Cardiac septum (tissue), 1 donor: ENCODE measurements around the gene BRD3. TPM values are rescaled to one million over a fixed set of nuclear protein-coding genes. Genes with fewer than 3 reads are reported as not detected.

ENCODE experiments used
- DNase-seq: peaks from one replicate; pipeline ENCODE4 v3.0.0-alpha.2; 2020; ENCODE audit warnings: low spot score
- intact Hi-C: fragments of 100-400 bp; cut with DNase I; formaldehyde crosslinking; loops from one replicate; pipeline ENCODE4 v1.14.0; 2022
- total RNA-seq: library from RNA; stranded (reverse); fragmentation: NEBNext Ultra II Directional; extraction: Animal tissue kit (Norgen Biotek cat#: 25700); gene quantifications from one replicate; pipeline ENCODE4 v1.2.1, GENCODE V29; 2021
- donor health status: DM: no; HTN: no; CAD: no.

BRD3 gene
- total RNA-seq, 1 donor from 2014 or later, result 27.5 TPM

DNA sequence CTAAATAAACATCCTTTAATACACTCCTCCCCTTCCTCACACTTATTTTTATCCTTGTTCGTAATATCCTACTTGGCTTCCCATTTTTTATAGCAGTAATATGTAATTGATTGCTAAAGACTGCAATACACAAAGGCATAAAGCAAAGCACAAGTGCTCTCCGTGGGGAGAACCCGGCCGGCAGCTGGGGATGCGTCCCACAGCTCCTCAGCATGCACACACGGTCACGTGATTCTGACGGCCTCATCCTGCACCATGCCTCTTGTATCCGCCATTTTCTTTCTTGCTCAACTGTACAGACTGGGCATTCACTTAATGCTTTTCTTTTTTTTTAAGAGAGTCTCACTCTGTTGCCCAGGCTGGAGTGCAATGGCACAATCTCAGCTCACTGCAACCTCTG, 39.8 kb downstream of the BRD3 start:
- intact Hi-C loops, result loop anchor here (5.0 kb wide), 2 partner anchors 39 to 109 kb away; partner anchors contain the start of genes BRD3 and WDR5
- DNase-seq, result no peak

DNA sequence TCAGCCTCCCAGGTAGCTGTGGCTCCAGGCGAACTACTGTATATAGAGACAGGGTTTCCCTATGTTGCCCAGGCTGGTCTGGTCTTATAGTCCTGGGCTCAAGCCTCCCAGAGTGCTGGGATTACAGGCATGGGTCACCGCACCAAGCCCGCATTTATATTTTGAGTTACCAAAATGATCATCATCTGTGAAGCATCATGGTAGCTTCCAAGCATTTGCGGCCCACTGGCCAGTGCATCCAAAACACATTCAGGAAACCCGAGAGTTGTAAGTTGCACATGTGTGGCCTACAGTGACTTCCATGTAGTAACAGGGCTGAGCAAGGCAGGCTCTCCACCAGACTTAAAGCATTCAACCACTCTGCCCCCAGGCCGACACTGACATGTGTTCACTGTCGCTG, 40.3 kb downstream of the BRD3 start:
- intact Hi-C loops, result loop anchor here (5.0 kb wide), 2 partner anchors 40 to 110 kb away; partner anchors contain the start of genes BRD3 and WDR5
- no peak for DNase-seq

DNA sequence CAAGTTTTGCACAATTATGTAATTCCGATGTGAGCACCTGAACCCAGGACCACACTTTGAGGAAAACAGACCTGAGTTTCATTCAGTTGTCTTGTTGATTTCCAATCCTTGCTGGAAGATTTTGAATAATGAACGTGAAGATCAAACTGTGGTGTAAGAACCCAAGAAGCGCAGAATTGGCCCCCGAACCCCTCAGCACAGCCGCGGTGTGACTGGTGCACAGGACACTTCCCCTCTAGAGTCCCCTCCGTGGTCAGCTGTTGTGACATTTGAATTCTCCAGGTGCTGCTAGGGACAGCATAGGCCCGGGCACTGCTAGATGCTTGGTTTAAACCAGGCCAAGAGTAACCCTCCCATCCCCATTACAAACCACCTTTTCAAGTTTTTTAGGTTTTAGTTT, 40.8 kb downstream of the BRD3 start:
- no peak for DNase-seq
- intact Hi-C loops, result loop anchor here (5.0 kb wide), 2 partner anchors 40 to 110 kb away; partner anchors contain the start of genes BRD3 and WDR5

DNA sequence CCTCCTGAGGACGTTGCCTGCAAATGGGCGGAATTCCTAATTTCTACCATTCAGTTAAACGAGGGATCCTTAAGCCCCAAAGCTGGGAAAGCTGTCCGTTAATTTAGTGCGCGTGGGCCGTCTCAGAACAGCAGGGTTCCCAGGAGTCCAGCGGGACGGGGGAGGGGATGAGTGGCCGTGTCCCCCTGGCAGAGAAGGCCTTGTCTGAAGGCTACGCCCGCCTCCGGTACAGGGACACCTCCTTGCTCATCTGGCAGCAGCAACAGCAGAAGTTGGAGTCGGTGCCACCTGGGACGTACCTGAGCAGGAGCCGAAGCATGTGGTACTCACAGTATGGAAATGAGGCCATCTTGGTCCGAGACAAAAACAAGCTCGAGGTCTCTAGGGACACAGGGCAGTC, 41.2 kb downstream of the BRD3 start:
- no peak for DNase-seq
- intact Hi-C loops, result loop anchor here (5.0 kb wide), 2 partner anchors 41 to 111 kb away; partner anchors contain the start of genes BRD3 and WDR5

DNA sequence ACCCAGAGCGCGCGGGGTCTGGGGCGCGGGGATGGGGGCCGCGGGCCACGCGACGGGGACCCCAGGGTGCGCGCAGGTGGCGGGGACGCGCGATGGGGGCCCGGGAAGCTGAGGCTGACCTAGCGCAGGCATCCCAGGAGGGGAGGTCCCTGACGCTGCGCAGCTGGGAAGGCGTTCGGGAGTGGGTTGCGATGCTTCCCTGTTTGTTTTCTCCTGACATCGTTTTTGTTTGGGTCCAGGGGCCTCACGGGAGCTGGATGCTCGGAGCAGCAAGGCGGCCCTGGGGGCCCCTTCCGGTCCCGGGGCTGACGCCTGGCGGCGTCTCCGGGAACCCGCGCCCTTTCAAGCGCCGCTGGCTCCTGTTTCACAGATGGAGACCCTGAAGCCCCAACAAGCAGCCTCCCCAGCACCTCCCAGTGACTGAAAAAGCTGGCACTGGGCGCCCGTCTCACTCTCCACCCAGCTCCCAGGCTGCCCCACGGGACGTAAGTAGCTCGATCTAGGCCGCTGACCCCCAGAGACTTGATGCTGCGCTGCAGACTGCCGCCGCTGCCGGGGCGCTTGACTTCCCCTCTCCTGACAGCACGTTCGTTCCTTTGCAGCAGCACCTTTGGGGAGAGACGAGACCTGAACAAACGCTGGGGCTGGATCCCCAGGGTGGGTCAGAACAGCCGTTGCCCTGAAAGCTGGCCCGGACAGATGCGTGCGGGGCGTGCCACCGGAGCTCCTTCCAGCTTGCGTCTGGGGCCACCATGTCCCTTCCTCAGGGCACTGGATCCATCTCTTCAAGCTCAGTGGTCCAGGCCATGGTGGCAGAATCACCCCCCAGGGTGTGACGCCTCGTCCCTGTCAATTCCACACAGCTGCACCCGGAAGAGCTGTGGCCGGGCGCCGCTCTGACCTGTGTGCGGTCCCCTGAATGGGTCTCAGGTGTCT, 42.0 kb downstream of the BRD3 start:
- intact Hi-C loops, result loop anchor here (5.0 kb wide), 2 partner anchors 41 to 111 kb away; partner anchors contain the start of genes BRD3 and WDR5
- DNase-seq, result no peak

DNA sequence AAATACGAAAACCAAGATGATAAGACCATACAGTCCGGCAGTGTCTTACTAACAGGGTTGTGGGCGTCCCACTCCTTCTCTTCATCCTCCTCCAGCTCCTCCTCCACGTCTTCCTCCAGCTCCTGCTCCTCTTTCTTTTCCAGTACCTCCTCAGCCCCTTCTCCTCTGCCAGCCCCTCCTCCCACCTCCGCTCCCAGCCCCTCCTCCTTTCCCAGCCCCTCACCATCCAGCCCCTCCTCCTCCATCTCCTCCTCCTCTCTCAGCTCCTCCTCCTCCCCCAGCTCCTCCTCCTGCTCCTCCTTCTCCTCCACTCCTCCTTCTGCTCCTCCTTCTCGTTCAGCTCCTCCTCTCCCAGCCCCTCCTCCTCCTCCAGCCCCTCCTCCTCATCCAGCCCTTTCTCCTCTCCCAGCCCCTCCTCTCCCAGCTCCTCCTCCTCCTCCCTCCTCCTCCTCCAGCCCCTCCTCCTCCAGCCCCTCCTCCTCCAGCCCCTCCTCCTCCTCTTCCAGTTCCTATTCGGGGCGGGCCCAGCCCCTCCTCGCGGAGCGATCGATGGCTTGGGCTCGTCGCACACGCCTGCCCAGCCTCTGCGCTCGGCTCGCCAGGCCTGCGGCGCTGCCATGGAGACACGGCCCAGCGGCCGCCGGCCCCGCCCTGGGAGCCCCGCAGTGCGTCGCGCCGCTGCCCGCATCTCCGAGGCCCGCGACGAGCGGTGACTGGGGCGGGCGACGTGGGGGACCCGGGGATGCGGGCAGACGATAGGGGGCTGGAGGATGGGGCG, 42.8 kb downstream of the BRD3 start, which contains the start of gene BRD3OS:
BRD3OS (plus strand) TSS at position 654 of the 778 bp plus-strand sequence. CDS start 1,267 bp downstream, outside the sequence.
- intact Hi-C loops, result loop anchor here (5.0 kb wide), 2 partner anchors 42 to 112 kb away; partner anchors contain the start of genes BRD3 and WDR5

DNA sequence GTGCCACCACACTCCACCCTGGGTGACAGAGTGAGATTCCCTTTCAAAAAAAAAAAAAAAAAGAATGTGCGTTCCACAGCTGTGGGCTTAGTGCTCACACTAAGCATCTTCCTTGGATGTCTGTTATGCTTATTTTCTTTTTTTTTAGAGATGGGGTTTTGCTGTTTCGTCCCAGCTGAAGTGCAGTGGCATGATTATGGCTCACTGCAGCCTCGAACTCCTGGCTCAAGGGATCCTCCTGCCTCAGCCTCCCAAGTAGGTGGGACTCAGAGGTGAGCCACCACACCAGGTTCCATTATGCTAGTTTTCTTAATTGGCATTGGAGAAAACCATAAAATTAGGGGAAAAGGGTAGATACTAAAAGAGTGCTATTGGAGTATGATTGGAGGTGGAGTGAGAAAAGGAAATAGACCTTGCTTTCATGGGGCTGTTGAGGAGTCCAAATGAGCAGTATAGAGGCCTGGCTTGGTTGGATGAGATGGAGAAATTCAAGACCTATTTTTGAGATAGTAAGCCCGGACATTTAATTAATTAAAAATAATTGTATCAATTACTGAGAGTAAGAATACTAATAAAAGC, 43.5 kb downstream of the BRD3 start:
- intact Hi-C loops, result no loop called here
- no peak for DNase-seq

More for the DNA sequence above, 42.8 kb downstream of the BRD3 start, which contains the start of gene BRD3OS:
- DNase-seq, result peak; percentile 98

DNA sequence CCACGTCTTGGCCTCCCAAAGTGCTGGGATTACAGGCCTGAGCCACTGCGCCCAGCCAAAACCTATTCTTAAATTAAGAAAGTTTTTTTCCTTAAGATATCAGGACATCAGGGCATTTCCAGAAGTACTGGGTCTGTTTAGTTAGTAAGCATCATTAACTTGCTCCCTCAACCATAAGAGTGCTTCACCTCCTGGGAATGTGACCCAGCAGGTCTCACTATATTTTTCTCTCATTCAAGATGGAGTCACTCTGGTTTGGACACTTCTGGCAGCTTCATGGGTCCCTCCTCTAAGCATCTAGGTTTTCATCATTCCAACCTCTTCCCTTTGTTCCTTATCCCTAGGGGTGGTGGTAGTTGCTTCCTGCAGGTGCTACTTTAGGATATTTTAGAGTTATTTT, 52.9 kb downstream of the BRD3 start:
- intact Hi-C loops, result no loop called here
- no peak for DNase-seq

DNA sequence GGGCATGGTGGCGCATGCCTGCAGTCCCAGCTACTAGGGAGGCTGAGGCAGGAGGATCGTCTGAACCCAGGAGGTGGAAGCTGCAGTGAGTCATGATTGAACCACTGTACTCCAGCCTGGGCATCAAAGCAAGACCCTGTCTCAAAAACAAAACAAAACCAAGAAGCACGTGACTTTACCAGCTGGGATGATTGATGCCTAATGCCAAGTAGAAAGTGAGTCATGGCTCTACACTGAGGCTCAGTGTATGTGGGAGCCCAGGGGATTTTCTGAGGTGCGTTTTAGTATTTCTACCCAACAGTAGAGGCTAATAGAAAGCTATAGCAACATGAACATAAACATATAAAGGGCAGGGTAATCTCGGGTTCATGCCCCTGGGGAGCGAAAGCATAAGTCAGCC, 56.4 kb downstream of the BRD3 start:
- no peak for DNase-seq
- intact Hi-C loops, result no loop called here

DNA sequence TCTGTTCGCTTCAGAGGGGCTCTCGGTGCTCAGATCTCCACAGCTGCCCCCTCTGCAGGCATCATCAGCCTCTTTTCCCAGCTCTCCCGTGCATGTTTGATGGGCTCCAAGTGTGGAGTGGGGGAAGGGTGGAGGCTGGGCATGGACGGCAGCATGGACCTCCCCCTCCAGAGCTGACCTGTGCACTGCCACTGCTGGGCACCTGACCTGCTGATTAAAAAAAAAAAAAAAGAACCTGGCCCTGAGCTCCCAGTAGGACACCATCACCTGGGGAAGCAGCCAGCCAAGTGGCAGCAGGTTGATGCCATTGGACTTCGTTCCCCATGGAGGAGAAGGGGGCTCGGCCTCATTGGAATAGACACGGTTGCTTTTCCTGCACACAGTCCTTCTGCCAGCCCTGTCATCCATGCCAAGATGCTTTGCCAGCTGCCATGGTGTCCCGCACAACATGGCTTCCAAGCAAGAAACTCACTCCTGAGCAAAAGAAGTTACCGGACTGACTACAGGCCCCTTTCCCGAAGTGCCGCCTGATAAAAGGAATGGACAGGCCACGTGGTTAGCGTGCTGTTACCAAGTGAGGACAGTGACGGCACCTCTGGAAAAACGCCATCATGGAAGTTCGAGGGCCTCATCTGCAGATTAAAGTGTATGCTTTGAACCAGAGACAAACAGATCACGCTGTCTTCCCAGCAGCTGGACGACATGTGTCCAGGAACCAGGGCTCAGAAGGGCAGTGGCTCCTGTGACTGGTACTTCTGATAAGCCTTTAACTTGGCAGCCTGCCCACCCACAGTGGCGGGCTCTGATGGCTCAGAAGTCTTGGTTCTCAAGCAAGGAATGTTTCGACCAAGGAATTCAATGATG, 57.3 kb downstream of the BRD3 start:
- intact Hi-C loops, result no loop called here
- no peak for DNase-seq

DNA sequence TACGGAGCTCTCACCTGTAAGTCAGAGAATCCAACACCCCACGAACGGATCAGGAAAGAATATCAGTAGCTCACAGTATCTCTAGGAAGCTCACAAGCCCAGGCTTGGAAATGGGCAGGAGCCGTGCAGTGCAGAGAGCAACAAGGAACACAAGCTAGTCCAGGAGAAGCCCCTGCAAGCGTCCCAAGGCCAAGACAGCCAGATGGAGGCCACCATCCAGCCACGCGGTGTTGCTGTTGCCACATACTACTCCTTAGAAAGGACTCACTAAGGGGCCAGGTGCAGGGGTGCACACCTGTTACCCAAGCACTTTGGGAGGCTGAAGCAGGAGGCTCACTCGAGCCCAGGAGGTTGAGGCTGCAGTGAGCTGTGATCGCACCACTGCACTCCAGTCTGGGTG, 60.3 kb downstream of the BRD3 start:
- intact Hi-C loops, result no loop called here
- DNase-seq, result no peak

DNA sequence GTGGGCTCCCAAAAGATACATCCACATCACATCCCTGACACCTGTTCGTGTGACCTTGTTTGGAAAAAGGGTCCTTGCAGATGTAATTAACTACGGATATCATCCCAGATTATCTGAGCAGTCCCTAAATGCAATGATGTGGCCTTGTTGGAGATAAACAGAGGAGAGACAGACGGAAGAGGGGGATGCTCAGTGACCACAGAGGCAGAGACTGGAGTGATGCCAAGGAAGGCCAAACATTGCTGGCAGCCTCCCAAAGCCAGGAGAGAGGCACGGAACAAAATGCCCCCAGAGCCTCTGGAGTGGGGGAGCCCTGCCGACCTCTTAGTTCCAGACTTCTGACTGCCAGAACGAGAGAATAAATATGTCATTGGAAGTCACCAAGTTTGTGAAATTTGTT, 60.7 kb downstream of the BRD3 start:
- intact Hi-C loops, result no loop called here
- DNase-seq, result no peak

DNA sequence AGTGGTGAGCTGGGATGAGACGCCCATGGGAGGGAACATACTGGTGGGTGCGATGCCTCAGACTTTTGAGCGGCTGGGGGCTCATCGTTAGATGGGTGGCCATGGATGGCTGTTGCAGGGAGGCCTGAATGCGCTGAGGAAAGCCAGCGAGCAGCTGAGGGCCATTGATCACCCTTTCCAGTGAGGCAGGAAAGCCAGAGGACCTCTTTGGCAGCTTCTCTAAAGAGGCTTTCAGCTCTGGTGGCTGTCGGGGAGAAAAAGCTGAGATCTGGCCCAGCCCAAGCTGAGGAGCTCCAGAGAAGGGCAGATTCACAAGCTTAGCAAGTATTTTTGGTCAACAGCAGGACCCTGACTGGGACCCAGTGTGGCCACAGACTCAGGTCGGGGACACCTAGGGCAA, 62.4 kb downstream of the BRD3 start:
- DNase-seq, result no peak
- intact Hi-C loops, result no loop called here

DNA sequence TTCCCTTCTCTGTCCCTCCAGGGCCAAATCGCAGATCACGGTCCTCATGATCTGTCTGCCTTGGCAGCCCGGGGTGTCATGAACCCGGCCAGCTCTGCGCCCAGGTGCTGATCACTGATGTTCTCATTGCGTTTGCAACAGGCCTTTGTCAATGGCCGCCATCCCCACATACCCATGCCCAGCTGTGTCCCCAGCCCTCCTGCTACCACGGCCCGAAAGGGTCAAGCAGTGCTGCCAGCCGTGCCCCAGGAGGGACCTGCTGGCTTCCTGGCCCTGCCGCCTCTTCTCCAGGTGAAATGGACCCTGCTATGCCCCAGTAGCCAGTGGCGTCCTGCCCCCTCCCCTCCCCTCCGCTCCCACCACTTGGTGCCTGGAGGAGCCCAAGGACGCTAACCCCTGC, 62.9 kb downstream of the BRD3 start:
- intact Hi-C loops, result no loop called here
- no peak for DNase-seq

DNA sequence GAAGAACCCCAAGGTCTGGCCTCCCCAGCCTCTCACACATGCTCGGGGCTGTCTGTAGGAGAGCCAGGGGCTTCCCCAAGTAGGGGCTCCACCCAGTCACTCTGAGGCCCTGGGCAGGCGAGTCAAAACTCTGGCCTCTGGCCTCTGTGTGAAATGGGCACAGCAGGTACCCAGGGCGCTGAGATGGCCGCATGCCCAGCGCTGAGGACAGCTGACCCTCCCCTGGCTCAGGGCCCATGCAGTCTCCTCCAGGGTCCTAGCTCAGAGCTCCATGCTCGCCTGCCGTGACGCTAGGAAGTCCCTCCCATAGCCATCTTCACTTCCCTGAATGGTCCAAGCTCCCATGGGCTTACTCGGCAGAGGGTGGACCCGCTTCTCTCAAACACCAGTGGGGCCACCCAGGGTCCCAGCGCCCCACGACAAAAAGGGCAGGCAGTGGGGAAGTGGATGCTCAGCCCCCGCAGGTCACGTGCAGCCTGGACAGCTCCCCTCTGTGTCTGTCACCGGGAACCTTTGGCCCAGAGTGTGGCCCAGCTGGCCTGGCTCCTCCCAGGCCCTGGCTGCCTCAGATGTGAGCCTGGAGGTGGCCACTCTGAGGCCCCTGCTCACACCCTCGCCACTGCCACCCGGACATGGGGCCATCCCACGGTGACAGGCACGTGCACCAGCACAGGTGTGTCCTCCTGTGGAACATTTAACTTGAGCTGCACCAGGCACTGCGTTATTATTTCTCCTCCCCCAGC, 63.5 kb downstream of the BRD3 start:
- no peak for DNase-seq
- intact Hi-C loops, result no loop called here

DNA sequence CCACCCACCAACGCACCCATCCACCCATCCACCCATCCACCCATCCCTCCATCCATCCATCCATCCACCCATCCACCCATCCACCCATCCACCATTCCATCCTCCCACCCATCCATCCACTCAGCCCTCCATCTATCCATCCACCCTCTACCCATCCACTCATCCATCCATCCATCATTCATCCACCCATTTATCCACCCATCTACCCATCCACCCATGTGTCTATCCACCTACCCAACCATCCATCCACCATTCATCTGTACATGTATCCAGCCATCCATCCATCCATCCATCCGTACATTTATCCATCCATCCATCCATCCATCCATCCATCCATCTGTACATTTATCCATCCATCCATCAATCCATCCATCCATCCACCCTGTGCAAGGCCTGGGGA, 64.6 kb downstream of the BRD3 start:
- intact Hi-C loops, result no loop called here
- DNase-seq, result no peak

DNA sequence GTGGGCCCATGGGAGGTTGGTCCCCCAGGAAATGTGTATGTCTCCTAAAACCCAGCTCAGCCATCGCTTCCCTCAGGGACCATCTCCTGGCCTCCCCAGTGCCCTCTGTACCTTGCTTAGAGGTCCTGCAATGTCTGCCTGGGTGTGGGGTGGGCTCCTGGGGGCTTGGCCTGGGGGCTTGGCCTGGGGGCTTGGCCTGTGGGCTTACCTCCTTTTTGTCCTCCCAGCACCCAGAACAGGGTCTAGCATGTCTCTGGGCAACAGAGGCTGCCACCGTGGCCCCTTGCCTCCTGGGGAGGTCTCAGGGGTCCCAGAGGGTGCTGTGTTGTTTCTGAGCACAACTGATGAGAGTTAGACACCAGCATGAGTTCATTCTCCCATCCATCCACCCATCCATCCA, 65.0 kb downstream of the BRD3 start:
- no peak for DNase-seq
- intact Hi-C loops, result no loop called here

DNA sequence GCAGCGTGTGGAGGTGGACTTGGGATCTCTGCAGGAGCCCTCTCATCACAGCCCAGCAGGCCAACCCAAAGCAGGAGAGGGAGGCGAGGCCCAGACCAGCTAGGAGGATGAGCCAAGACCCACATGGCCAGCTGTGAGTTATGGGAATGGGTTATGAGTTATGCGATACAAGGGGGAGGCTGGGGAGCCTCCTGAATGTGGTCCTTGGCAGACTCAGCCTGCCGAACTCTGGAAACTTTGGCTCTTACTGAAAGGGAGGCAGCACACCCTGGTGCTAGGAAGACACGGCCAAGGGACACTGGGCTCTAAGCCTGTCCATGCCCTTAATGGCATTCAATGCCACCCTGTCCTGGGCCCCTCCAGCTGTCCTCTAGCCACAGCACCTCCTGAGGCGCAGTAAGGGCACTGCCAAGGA, 68.0 kb downstream of the BRD3 start:
- intact Hi-C loops, result no loop called here
- DNase-seq, result no peak
